ENCODE results near the gene KLK14. TPM values are rescaled to one million over a fixed set of nuclear protein-coding genes. Genes with fewer than 3 reads are reported as not detected.

Gene KLK14, protein sequence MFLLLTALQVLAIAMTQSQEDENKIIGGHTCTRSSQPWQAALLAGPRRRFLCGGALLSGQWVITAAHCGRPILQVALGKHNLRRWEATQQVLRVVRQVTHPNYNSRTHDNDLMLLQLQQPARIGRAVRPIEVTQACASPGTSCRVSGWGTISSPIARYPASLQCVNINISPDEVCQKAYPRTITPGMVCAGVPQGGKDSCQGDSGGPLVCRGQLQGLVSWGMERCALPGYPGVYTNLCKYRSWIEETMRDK
- 0.64 and 1.2 TPM in 2 replicates for total RNA-seq

DNA sequence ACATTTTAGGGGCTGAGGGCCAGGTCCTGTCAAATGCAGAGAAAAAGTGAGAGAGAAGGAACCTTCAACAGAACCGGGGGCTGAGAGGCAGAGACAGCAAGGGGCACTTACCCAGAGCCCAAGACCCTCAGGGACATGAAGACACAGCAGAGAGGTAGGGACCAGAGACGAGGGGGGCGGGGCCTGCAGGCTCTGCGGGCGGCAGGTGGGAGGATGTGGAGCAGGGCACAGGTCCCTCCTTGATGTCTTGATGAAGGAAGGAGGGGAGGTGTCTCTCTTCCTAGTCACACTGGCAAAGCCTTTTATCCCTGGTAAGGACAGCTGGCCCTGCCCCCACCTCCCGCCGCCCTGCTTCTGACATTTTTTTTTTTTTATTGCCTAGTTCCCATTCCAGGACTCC is at the start of gene KLK14:
Gene KLK14 (minus strand): TSS at position 277 of the 400 bp plus-strand sequence. CDS start 273 bp downstream, at position 4.
- H3K4me3 Mint-ChIP-seq, result no peak within 1 kb of the TSS
- intact Hi-C loops (cut with micrococcal nuclease), result no loop called here
- no peak for DNase-seq (ENCODE audit: low spot score)

DNA sequence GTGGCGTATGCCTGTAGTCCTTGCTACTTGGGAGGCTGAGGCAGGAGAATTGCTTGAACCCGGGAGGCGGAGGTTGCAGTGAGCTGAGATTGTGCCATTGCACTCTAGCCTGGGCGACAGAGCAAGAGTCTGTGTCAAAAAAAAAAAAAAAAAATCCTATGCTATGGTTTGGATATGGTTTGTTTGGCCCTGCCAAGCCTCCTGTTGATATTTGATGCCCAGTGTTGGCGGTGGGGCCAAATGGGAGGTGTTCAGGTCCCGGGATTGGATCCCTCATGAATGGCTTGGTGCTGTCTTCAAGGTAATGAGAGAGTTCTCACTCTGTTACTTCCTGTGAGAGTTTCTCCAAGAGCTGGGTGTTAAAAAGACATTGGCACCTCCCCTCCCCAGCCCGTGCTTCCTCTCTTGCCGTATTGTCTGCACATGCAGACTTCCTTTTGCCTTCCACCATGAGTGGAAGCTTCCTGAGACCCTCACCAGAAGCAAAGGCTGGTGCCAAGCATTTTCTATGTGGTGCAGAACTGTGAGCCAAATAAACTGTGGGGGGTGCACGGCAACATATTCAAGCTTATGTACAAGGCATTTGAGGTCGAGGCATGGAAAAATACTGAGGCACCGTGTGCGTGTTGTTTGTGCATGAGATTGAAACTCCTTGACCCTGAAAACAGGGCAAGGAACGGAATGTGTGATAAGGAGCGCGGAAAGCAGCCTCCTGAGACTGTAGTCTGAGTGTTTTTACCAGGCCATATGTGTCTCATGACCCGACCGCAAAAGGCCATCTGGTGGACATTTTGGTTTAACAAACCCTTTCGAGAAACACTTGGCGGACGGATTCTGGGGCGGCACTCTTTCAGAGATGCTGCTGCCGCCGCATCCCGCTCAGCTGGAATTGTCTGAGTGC is 49.3 kb upstream of the KLK14 start:
- Mint-ChIP-seq H3K27me3 (ENCODE audit: insufficient read depth) (peaks cover 8% of the 10 kb centered on the region), H3K36me3 (ENCODE audit: low read depth) (no peaks in the 10 kb centered on the region), H3K4me1 (ENCODE audit: low read depth) (peaks cover 26% of the 10 kb centered on the region), H3K4me3 (no peak overlapping the region), H3K9me3 (no peaks in the 10 kb centered on the region), H3K27ac (peak overlapping the region; percentile 38)
- DNase-seq (ENCODE audit: low spot score), result no peak
- intact Hi-C loops (cut with micrococcal nuclease), result no loop called here

More for the DNA sequence above, at the start of gene KLK14:
- no peaks in the 10 kb centered on the region for H3K36me3 Mint-ChIP-seq (ENCODE audit: low read depth)
- no peaks in the 10 kb centered on the region for H3K9me3 Mint-ChIP-seq
- no peak within 1 kb of the TSS for H3K27ac Mint-ChIP-seq
- H3K27me3 Mint-ChIP-seq (ENCODE audit: insufficient read depth), result no peaks in the 10 kb centered on the region
- no peaks in the 10 kb centered on the region for H3K4me1 Mint-ChIP-seq (ENCODE audit: low read depth)

DNA sequence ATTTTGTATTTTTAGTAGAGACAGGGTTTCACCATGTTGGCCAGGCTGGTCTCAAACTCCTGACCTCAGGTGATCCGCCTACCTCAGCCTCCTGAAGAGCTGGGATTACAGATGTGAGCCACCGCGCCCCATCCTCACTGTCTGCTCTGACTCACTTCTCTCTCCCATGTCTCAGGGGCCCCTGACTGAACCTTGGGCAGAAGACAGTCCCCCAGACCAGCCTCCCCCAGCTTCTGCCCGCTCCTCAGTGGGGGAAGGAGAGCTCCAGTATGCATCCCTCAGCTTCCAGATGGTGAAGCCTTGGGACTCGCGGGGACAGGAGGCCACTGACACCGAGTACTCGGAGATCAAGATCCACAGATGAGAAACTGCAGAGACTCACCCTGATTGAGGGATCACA is 47.0 kb upstream of the KLK14 start:
- peaks cover 12% of the 10 kb centered on the region for H3K27me3 Mint-ChIP-seq (ENCODE audit: insufficient read depth)
- H3K4me1 Mint-ChIP-seq (ENCODE audit: low read depth), result peaks cover 21% of the 10 kb centered on the region
- no peaks in the 10 kb centered on the region for H3K36me3 Mint-ChIP-seq (ENCODE audit: low read depth)
- intact Hi-C loops (cut with micrococcal nuclease), result loop anchor here (2.0 kb wide), 1 partner anchor 15 kb away; no protein-coding TSS in a partner anchor
- H3K9me3 Mint-ChIP-seq, result no peaks in the 10 kb centered on the region
- no peak for DNase-seq (ENCODE audit: low spot score)
- H3K4me3 Mint-ChIP-seq, result no peak overlapping the region
- peak overlapping the region; percentile 40 for H3K27ac Mint-ChIP-seq

DNA sequence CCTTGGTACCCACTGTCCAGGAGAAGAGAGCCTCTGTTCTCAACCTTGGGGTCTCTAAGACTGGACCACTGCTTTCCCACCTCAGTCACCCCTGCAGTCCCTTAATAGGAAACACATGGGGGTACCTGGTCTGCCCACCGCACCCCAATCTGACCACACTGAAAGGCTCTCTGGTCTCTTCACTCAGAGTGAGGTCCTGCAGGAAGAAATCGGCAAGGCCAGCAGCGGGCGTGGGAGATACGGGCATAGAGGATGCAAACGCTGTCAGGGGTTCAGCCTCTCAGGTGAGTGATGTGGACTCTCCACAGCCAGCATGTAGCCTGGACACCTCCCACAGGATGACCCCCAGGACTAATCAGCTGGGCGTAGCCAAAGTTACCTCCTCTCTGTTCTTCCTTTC is 45.5 kb upstream of the KLK14 start:
- no peaks in the 10 kb centered on the region for H3K36me3 Mint-ChIP-seq (ENCODE audit: low read depth)
- DNase-seq (ENCODE audit: low spot score), result no peak
- H3K9me3 Mint-ChIP-seq, result no peaks in the 10 kb centered on the region
- intact Hi-C loops (cut with micrococcal nuclease), result loop anchor here (2.0 kb wide), 1 partner anchor 13 kb away; no protein-coding TSS in a partner anchor
- H3K4me1 Mint-ChIP-seq (ENCODE audit: low read depth), result peaks cover 35% of the 10 kb centered on the region
- H3K27me3 Mint-ChIP-seq (ENCODE audit: insufficient read depth), result peaks cover 9% of the 10 kb centered on the region
- no peak overlapping the region for H3K27ac Mint-ChIP-seq
- H3K4me3 Mint-ChIP-seq, result no peak overlapping the region

DNA sequence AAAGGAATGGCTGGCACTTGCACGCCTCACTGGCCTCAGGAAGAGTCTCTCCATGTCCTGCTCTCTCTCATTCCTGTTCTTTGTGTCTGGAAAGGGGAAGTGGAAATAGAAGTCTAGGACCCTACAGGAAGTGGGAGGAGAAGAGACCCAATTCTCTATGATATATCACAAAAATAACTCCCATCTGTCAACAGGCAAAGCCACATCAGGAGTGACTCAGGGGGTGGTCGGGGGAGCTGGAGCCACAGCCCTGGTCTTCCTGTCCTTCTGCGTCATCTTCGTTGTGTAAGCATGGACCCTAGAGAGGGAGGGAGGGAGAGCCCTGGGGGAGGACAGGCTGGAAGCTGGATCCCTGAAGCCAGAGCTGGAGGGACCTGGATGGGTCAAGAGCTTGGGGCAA is 45.1 kb upstream of the KLK14 start:
- no peak for DNase-seq (ENCODE audit: low spot score)

DNA sequence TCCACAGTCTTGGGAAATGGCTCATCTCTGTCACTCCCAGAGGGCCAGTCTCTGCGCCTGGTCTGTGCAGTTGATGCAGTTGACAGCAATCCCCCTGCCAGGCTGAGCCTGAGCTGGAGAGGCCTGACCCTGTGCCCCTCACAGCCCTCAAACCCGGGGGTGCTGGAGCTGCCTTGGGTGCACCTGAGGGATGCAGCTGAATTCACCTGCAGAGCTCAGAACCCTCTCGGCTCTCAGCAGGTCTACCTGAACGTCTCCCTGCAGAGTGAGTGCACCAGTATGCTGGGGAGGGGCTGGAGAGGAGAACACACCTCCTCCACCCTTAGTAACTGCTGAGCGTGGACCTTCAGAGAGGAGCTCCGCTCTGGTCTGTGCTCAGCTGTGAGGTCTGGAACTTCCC is 44.3 kb upstream of the KLK14 start:
- no peaks in the 10 kb centered on the region for H3K9me3 Mint-ChIP-seq
- H3K27me3 Mint-ChIP-seq (ENCODE audit: insufficient read depth), result peaks cover 11% of the 10 kb centered on the region
- DNase-seq (ENCODE audit: low spot score), result no peak

More for the DNA sequence above, 45.1 kb upstream of the KLK14 start:
- intact Hi-C loops (cut with micrococcal nuclease), result loop anchor here (2.0 kb wide), 1 partner anchor 13 kb away; no protein-coding TSS in a partner anchor
- Mint-ChIP-seq H3K27me3 (ENCODE audit: insufficient read depth) (peaks cover 9% of the 10 kb centered on the region), H3K27ac (no peak overlapping the region), H3K36me3 (ENCODE audit: low read depth) (no peaks in the 10 kb centered on the region), H3K4me3 (no peak overlapping the region), H3K4me1 (ENCODE audit: low read depth) (peaks cover 39% of the 10 kb centered on the region), H3K9me3 (no peaks in the 10 kb centered on the region)

DNA sequence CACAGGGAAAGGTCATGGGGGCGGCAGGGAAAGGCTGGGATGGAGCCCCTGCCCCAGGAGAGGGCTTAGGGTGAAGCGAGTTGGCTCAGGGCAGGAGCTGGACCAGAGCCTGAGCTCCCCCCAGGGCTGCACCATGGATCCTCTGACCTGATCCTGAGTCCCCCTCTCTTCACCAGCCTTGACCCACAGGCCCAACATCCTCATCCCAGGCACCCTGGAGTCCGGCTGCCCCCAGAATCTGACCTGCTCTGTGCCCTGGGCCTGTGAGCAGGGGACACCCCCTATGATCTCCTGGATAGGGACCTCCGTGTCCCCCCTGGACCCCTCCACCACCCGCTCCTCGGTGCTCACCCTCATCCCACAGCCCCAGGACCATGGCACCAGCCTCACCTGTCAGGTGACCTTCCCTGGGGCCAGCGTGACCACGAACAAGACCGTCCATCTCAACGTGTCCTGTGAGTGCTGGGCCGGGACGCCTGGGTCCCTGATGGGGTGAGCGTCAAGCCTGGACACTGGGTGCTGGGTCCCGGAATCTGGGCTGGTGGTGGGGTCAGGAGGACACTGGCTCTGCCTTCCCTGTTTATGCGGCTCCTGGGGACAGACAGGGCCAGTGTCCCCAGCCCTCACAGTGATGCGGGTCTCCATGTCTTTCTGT is 42.9 kb upstream of the KLK14 start:
- intact Hi-C loops (cut with micrococcal nuclease), result no loop called here
- Mint-ChIP-seq H3K36me3 (ENCODE audit: low read depth) (no peaks in the 10 kb centered on the region), H3K9me3 (no peaks in the 10 kb centered on the region), H3K4me1 (ENCODE audit: low read depth) (peaks cover 39% of the 10 kb centered on the region), H3K27me3 (ENCODE audit: insufficient read depth) (peaks cover 11% of the 10 kb centered on the region), H3K4me3 (no peak overlapping the region), H3K27ac (no peak overlapping the region)
- no peak for DNase-seq (ENCODE audit: low spot score)

More for the DNA sequence above, 44.3 kb upstream of the KLK14 start:
- no peak overlapping the region for H3K27ac Mint-ChIP-seq
- H3K4me3 Mint-ChIP-seq, result no peak overlapping the region
- intact Hi-C loops (cut with micrococcal nuclease), result no loop called here
- H3K4me1 Mint-ChIP-seq (ENCODE audit: low read depth), result peaks cover 39% of the 10 kb centered on the region
- no peaks in the 10 kb centered on the region for H3K36me3 Mint-ChIP-seq (ENCODE audit: low read depth)

DNA sequence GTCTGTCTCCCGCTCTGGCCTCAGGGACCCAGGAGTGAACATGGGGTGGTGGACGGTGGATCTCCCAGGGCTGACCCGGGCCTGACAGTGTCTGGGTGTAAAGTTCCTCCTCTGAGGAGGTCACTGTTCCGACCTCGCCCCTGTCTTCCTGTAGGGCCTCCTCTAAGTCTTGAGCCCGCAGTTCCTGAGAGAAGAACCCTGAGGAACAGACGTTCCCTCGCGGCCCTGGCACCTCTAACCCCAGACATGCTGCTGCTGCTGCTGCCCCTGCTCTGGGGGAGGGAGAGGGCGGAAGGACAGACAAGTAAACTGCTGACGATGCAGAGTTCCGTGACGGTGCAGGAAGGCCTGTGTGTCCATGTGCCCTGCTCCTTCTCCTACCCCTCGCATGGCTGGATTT is 42.0 kb upstream of the KLK14 start, which contains the start of gene SIGLEC9:
Gene SIGLEC9 (plus strand): TSS at position 178 of the 400 bp plus-strand sequence. CDS start 69 bp downstream, at position 247.
- Mint-ChIP-seq H3K4me1 (ENCODE audit: low read depth) (peaks cover 43% of the 10 kb centered on the region), H3K27me3 (ENCODE audit: insufficient read depth) (peaks cover 9% of the 10 kb centered on the region), H3K36me3 (ENCODE audit: low read depth) (no peaks in the 10 kb centered on the region), H3K27ac (peak within 1 kb of the TSS; percentile 80), H3K4me3 (peak within 1 kb of the TSS; percentile 54), H3K9me3 (no peaks in the 10 kb centered on the region)
- intact Hi-C loops (cut with micrococcal nuclease), result no loop called here
- DNase-seq (ENCODE audit: low spot score), result no peak

DNA sequence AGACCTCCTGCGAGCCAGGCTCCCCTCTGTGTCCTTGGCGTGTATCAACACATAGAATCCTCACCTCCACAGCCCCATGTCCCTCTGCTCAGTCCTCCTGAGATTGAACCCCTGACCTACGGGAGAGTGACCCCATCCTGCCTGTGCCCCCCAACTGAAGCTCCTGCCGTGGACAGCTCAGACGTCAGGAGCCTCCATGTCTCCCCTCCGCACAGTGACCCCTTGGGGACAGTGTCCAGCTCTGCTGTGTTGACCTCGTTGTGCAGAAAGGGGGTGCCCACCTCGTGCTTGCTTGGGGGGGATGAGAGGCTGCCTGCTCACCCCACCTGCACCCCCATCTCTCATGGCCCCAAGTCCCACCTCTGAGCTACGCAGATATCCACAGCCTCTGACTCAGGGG is 41.5 kb upstream of the KLK14 start:
- H3K27ac Mint-ChIP-seq, result peak overlapping the region; percentile 80
- H3K9me3 Mint-ChIP-seq, result no peaks in the 10 kb centered on the region
- peak overlapping the region; percentile 51 for H3K4me3 Mint-ChIP-seq
- intact Hi-C loops (cut with micrococcal nuclease), result no loop called here
- no peaks in the 10 kb centered on the region for H3K36me3 Mint-ChIP-seq (ENCODE audit: low read depth)
- no peak for DNase-seq (ENCODE audit: low spot score)
- H3K27me3 Mint-ChIP-seq (ENCODE audit: insufficient read depth), result peaks cover 8% of the 10 kb centered on the region
- H3K4me1 Mint-ChIP-seq (ENCODE audit: low read depth), result peaks cover 46% of the 10 kb centered on the region

DNA sequence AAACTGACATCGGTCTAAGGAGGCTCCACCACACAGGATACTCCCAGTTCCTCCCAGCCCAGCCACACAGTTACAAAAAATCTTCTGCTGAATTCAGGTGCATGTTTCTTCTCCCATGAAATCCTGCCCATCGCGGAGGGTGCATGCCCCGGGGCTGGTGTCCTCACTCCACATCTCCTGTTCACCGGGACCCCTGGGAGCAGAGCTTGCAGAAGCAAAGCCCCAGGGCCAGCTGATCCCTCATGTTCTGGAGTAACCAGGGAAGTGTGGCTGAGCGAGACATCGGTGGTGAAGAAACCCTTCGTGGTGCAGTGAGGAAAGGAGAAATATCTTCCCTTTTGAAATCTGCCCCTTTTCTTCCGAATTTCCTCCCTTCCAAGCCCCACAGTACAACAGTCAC is 41.1 kb upstream of the KLK14 start:
- H3K9me3 Mint-ChIP-seq, result no peaks in the 10 kb centered on the region
- H3K27ac Mint-ChIP-seq, result peak overlapping the region; percentile 80
- H3K4me3 Mint-ChIP-seq, result peak overlapping the region; percentile 54
- H3K36me3 Mint-ChIP-seq (ENCODE audit: low read depth), result no peaks in the 10 kb centered on the region
- DNase-seq (ENCODE audit: low spot score), result no peak
- peaks cover 8% of the 10 kb centered on the region for H3K27me3 Mint-ChIP-seq (ENCODE audit: insufficient read depth)
- intact Hi-C loops (cut with micrococcal nuclease), result loop anchor here (1.0 kb wide), 1 partner anchor 10 kb away; no protein-coding TSS in a partner anchor
- H3K4me1 Mint-ChIP-seq (ENCODE audit: low read depth), result peaks cover 45% of the 10 kb centered on the region

DNA sequence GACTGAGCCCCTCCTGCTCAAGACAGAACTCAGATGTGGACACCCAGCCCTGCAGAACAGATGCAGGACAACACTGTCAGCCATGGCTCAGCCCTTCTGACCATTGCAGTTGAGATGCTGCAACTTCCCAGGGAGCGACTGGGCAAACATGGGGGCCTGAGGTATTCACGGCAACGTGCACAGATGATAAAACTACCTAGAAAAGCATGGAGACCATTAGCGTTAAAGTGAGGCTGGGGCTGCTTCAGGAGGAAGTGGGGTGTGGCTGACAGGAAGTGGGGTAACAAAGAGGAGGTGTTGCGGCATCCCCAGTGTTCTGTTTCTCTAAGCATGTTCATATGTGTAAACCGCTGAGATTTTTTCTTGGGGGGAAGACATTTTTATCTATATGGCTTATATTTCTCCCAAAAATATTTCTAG is 40.7 kb upstream of the KLK14 start:
- Mint-ChIP-seq H3K27me3 (ENCODE audit: insufficient read depth) (peaks cover 8% of the 10 kb centered on the region), H3K36me3 (ENCODE audit: low read depth) (no peaks in the 10 kb centered on the region), H3K9me3 (no peaks in the 10 kb centered on the region), H3K4me1 (ENCODE audit: low read depth) (peaks cover 41% of the 10 kb centered on the region), H3K4me3 (peak overlapping the region; percentile 54), H3K27ac (peak overlapping the region; percentile 80)
- peak; percentile 37 for DNase-seq (ENCODE audit: low spot score)
- intact Hi-C loops (cut with micrococcal nuclease), result loop anchor here (1.0 kb wide), 1 partner anchor 9 kb away; no protein-coding TSS in a partner anchor

DNA sequence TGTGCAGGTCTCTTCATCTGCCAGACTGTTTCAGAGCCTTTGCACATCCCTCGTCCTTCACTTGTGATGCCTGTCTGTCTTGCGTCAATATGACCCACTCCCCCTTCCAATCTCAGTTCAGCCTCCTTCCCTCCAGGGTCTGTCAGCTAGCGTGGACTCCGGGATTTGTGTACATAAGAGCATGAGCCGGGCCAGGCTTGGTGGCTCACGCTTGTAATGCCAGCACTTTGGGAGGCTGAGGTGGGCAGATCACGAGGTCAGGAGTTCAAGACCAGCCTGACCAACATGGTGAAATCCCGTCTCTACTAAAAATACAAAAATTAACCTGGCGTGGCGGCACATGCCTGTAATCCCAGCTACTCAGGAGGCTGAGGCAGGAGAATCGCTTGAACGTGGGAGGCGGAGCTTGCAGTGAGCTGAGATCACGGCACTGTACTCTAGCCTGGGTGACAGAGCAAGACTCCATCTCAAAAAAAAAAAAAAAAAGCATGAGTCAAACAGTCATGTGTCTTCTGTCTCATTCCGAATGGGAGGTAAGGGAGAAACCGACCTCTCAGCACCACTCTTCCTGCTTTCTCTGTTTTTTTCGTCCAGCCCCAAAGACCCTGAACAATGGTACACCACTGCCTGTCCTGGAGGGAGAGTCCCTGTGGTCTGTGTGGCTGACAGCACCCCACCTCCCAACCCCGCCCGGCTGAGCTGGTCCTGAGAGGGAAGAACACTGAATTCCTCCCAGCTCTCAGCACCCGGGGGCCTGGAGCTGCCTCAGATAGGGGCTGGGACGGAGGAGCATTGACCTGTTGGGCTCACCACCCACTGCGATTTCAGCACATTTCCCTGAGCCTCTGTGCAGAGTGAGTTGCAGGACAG is 39.7 kb upstream of the KLK14 start:
- Mint-ChIP-seq H3K4me3 (no peak overlapping the region), H3K4me1 (ENCODE audit: low read depth) (peaks cover 41% of the 10 kb centered on the region), H3K36me3 (ENCODE audit: low read depth) (no peaks in the 10 kb centered on the region), H3K27ac (no peak overlapping the region), H3K27me3 (ENCODE audit: insufficient read depth) (peaks cover 11% of the 10 kb centered on the region), H3K9me3 (no peaks in the 10 kb centered on the region)
- intact Hi-C loops (cut with micrococcal nuclease), result no loop called here
- no peak for DNase-seq (ENCODE audit: low spot score)

All from activated T-helper 1 cell treated with anti-CD3 and anti-CD28 coated beads, Interleukin-12 subunit alpha, Interleukin-12 subunit beta, Interleukin-2, Interleukin-4 antibody, amounts not matched to agents 30 ng/mL and 10 ng/mL and 1 ng/mL, durations not matched to agents 14 hours and 24 hours and 36 hours (primary cell).